ENCODE results near the gene SIPA1L2.

DNA sequence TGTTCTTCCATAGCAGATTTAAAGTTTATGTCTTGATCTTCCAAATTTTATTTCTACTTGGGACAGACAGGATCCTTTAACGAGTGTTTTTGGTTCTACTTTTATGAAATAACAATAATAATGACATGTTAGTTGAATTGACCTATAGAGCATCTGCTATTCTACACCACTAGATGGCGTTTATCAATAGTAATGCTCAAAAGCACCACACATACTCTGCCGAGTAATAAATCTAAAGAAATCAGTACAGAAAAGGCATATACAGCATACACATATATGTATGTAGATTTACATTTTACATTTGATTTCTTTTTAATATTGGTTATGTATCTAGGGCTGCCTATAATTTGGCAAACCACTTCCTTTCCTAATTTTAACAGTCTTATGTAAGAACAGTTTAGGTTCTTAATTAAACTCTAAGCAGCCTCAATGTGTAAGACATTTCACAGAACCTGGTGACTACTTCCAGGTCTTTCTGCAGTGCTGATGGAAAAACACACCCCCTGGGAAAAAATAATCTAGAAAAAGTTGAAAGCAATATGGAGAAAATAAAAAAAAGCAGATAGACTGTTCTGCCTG is 5.9 kb upstream of the SIPA1L2 start:
- TF ChIP-seq EZH2 (IDR thresholded peaks at IDR 0.05; ENCODE audit: insufficient read depth, poor library complexity, severe bottlenecking): no peak
- TF ChIP-seq EZH2phosphoT487 (IDR thresholded peaks at IDR 0.05; ENCODE audit: insufficient read depth, low read depth): no peak

Measured in GM23248 (cell line).